Astrocyte of the cerebellum (primary cell): ENCODE measurements around the gene SKIC8.
A peak's percentile ranks its signal among the peaks of the same experiment; 100 is the strongest.

Source experiments
- DNase-seq: peaks from one replicate; pipeline ENCODE4 v3.0.0-alpha.2; 2011; ENCODE audit warnings: low read depth
- H3K4me3 ChIP-seq: 2 replicates; pipeline ENCODE4 v1.5.1; 2011; ENCODE audit warnings: mild to moderate bottlenecking, low read depth, low read length, moderate library complexity
- in situ Hi-C: cut with HindIII; loops from 2 replicates; pipeline ENCODE4 v1.10.0; 2017; ENCODE audit warnings: low sequenced_read_pairs
- TF ChIP-seq, protein P1 (sequence below): IDR thresholded peaks from 2 replicates; pipeline ENCODE4 v1.5.1; 2012; ENCODE audit warnings: low read length, low read depth, moderate library complexity, mild to moderate bottlenecking; ENCODE audit errors: missing control alignments

SKIC8 gene

GRCh38 chr15:78322243-78322642 is 22.8 kb upstream of the SKIC8 start:
- in situ Hi-C loops = no loop called here
- TF ChIP-seq, protein P1, sequence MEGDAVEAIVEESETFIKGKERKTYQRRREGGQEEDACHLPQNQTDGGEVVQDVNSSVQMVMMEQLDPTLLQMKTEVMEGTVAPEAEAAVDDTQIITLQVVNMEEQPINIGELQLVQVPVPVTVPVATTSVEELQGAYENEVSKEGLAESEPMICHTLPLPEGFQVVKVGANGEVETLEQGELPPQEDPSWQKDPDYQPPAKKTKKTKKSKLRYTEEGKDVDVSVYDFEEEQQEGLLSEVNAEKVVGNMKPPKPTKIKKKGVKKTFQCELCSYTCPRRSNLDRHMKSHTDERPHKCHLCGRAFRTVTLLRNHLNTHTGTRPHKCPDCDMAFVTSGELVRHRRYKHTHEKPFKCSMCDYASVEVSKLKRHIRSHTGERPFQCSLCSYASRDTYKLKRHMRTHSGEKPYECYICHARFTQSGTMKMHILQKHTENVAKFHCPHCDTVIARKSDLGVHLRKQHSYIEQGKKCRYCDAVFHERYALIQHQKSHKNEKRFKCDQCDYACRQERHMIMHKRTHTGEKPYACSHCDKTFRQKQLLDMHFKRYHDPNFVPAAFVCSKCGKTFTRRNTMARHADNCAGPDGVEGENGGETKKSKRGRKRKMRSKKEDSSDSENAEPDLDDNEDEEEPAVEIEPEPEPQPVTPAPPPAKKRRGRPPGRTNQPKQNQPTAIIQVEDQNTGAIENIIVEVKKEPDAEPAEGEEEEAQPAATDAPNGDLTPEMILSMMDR = no peak
- DNase-seq = peak; percentile 47
- H3K4me3 ChIP-seq = no peak overlapping the region

GRCh38 chr15:78321786-78322185 is 22.4 kb upstream of the SKIC8 start:
- in situ Hi-C loops = no loop called here
- no peak overlapping the region for H3K4me3 ChIP-seq
- DNase-seq = no peak
- TF ChIP-seq, protein P1 = no peak

GRCh38 chr15:78321041-78321570 is 21.7 kb upstream of the SKIC8 start:
- no peak overlapping the region for H3K4me3 ChIP-seq
- in situ Hi-C loops = no loop called here
- DNase-seq = no peak
- TF ChIP-seq, protein P1 = no peak

- in situ Hi-C loops = no loop called here
- TF ChIP-seq, protein P1 = no peak
- H3K4me3 ChIP-seq = no peak overlapping the region
- no peak for DNase-seq
Measured at GRCh38 chr15:78320183-78320582, 20.8 kb upstream of the SKIC8 start.

DNA sequence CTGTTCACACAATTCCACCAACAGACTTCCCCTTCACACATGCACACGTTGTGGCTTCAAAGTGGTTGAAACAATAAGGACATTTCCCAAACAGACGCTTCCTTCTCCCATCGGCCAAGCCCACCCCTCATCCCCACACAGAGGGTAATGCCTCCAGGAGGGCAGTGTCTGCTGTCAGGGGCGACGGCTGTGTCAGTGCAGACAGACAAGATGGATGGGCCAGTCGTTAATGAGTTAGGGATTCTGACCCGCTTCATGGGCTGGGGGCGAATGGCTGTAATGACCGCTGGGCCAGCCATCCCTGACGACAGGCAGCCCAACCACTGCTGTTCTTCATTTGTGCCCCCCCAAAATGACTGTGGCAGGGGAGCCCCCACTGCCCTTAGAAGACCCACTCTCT is 20.2 kb upstream of the SKIC8 start:
- TF ChIP-seq, protein P1 = no peak
- no peak for DNase-seq
- no peak overlapping the region for H3K4me3 ChIP-seq
- in situ Hi-C loops = no loop called here

DNA sequence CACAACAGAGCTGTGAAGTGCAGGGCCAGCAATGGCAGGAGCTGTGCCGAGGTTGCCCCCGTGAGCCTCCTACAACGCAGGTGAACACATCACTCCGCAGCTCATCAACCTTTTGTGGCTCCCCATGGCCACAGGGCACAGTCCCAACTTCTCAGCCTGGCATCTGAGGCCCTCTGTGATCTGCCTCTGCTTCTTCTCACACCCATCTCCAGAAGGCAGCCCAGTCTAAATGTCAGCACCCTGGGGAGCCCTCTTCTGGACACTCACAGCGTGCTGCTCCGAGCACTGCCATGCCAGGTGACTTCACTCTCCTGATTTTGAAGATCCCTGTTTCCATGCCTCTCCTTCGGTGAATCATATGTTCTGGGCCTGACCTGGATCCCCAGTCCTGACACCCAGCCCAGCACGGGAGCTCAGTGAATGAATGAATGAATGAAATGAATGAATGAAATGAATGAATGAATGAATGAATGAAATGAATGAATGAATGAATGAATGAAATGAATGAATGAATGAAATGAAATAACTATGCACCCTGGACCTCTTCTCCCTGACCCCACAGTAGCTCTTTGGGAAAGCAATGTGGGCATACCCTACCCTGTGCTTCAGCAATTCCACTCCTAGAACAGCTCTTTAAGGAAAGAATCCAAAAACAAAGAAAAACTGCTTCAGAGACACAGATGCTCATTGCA is 17.9 kb upstream of the SKIC8 start:
- DNase-seq = no peak
- no peak overlapping the region for H3K4me3 ChIP-seq
- TF ChIP-seq, protein P1 = peak; percentile 5
- in situ Hi-C loops = no loop called here
